ENCODE results near the gene ITGAV.
"Not testable (repeated sequence)": the region's sequence is repeated elsewhere in the genome, so short reads cannot be mapped to it uniquely, and the experiment has no call there.

ITGAV gene

GRCh38 chr2:186589612-186590349 lies at the start of gene ITGAV:
Gene ITGAV, plus strand, starts transcription at chr2:186590056. Its CDS starts 283 bp downstream, at chr2:186590339.
- peak; percentile 45 for DNase-seq

- DNase-seq, result no peak
These were observed 48.9 kb upstream of the ITGAV start for GRCh38 chr2:186540941-186541340.

- DNase-seq, result no peak
These were observed 47.9 kb upstream of the ITGAV start for GRCh38 chr2:186542002-186542401.

- DNase-seq, result no peak
These were observed 46.2 kb upstream of the ITGAV start for GRCh38 chr2:186543561-186544131.

- DNase-seq, result no peak
These were observed 45.6 kb upstream of the ITGAV start for GRCh38 chr2:186544255-186544675.

GRCh38 chr2:186546846-186547245 lies 43.0 kb upstream of the ITGAV start:
- no peak for DNase-seq

- DNase-seq, result no peak
These were observed 38.4 kb upstream of the ITGAV start for GRCh38 chr2:186551323-186552050.

GRCh38 chr2:186554429-186554828 lies 35.4 kb upstream of the ITGAV start:
- DNase-seq, result no peak

- DNase-seq, result no peak
These were observed 34.8 kb upstream of the ITGAV start for GRCh38 chr2:186554850-186555671.

- no peak for DNase-seq
These were observed 31.2 kb upstream of the ITGAV start for GRCh38 chr2:186558512-186559276.

GRCh38 chr2:186559370-186559769 lies 30.5 kb upstream of the ITGAV start:
- no peak for DNase-seq

- DNase-seq, result no peak
These were observed 30.0 kb upstream of the ITGAV start for GRCh38 chr2:186559848-186560247.

GRCh38 chr2:186560254-186560653 lies 29.6 kb upstream of the ITGAV start:
- DNase-seq, result no peak

GRCh38 chr2:186561467-186562208 lies 28.2 kb upstream of the ITGAV start:
- no peak for DNase-seq

- no peak for DNase-seq
These were observed 27.7 kb upstream of the ITGAV start for GRCh38 chr2:186562209-186562578.

GRCh38 chr2:186568600-186568999 lies 21.3 kb upstream of the ITGAV start:
- DNase-seq, result not testable (repeated sequence)

GRCh38 chr2:186569127-186569526 lies 20.7 kb upstream of the ITGAV start:
- DNase-seq, result not testable (repeated sequence)

- no peak for DNase-seq
These were observed 20.0 kb upstream of the ITGAV start for GRCh38 chr2:186569897-186570296.

- DNase-seq, result no peak
These were observed 19.3 kb upstream of the ITGAV start for GRCh38 chr2:186570604-186571003.

- DNase-seq, result no peak
These were observed 17.2 kb upstream of the ITGAV start for GRCh38 chr2:186572705-186573104.

- no peak for DNase-seq
These were observed 16.3 kb upstream of the ITGAV start for GRCh38 chr2:186573531-186573930.

- DNase-seq, result no peak
These were observed 14.6 kb upstream of the ITGAV start for GRCh38 chr2:186575302-186575701.
